Activated CD4-positive, CD25-positive, alpha-beta regulatory T cell treated with anti-CD3 and anti-CD28 coated beads, Interleukin-2, amount 50 U/mL, for 72 hours (primary cell): ENCODE data around the gene LANCL1.

ENCODE experiments used
- DNase-seq: peaks from one replicate; pipeline ENCODE4 v3.0.0; 2021

The LANCL1 gene

DNA sequence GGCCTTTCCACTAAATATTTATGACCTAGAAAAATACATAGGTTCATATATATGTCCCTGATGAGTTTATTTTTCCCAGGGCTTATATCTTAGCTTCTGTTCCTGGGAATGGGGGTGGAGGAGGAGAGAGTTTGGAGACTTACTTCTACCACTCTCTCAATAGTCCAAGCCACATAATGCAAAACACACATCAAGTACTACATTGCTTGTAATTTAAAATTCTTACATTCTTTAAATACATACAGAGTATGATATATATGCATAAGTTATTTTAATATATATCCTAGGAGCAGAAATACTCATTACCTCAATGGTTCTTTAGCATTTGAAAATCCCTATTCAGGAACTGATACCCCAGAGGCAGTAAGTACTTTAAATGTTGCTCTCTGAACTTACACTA is 88.4 kb downstream of the LANCL1 start:
- DNase-seq, result no peak

DNA sequence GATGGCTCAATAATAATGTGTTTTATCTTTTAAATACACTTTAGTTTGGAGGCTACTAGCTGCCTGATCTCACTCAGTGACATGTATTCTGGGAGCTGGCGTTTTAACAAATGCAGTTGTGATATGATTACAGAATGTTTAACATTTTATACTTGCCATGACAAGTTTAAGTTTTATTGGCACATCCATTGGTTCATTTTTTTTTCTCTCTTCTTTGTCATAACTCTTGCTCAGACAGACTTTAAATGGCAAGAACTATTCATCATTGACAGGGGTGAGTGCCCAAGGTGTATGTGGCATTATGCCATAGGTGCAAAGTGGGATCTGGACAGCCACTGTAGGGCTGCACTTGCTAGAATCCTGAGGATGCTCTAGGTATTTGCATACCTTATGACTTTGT is 89.5 kb downstream of the LANCL1 start:
- DNase-seq, result no peak
